SU-DHL-6 (cell line): ENCODE measurements around the gene OR11A1.

Source experiments
- H2AFZ ChIP-seq: fragments of 200-600 bp; sonication (generic); 2 replicates; pipeline ENCODE4 v1.6.1; 2014; ENCODE audit warnings: low read depth, mild to moderate bottlenecking, moderate library complexity, mixed read lengths, antibody characterized with exemption, low read length; ENCODE audit not compliant: severe bottlenecking
- H3F3A ChIP-seq: fragments of 200-600 bp; shearing (Covaris generic); 2 replicates; pipeline ENCODE4 v1.6.0; 2016; ENCODE audit warnings: antibody characterized with exemption, mild to moderate bottlenecking; ENCODE audit not compliant: insufficient read depth
- H3K27ac ChIP-seq: fragments of 200-600 bp; sonication (generic); 2 replicates; pipeline ENCODE4 v1.5.1; 2016; ENCODE audit warnings: low read depth, mild to moderate bottlenecking, low read length, moderate library complexity, mixed read lengths
- H3K27me3 ChIP-seq: fragments of 200-600 bp; sonication (generic), shearing (Covaris generic); 2 replicates; pipeline ENCODE4 v1.6.0; 2014; ENCODE audit warnings: mild to moderate bottlenecking, low read length
- H3K36me3 ChIP-seq: fragments of 200-600 bp; sonication (generic); 2 replicates; pipeline ENCODE4 v1.6.1; 2014; ENCODE audit warnings: mild to moderate bottlenecking, low read length, mixed read lengths
- H3K4me2 ChIP-seq: fragments of 300-600, 200-600 bp; shearing (Covaris generic), sonication (generic); 2 replicates; pipeline ENCODE4 v1.6.0; 2014; ENCODE audit warnings: low read length, low read depth, mild to moderate bottlenecking; ENCODE audit not compliant: poor library complexity, severe bottlenecking
- H3K4me3 ChIP-seq: fragments of 200-600 bp; sonication (generic); 2 replicates; pipeline ENCODE4 v1.5.1; 2014; ENCODE audit warnings: antibody characterized with exemption, low read length, mild to moderate bottlenecking, mixed read lengths; ENCODE audit not compliant: insufficient read depth, poor library complexity, severe bottlenecking
- H3K79me2 ChIP-seq: fragments of 200-600 bp; sonication (generic); 2 replicates; pipeline ENCODE4 v1.6.1; 2014; ENCODE audit warnings: mild to moderate bottlenecking, low read length, moderate library complexity; ENCODE audit not compliant: insufficient read depth
- H3K9ac ChIP-seq: fragments of 200-600 bp; sonication (generic); 2 replicates; pipeline ENCODE4 v1.7.0; 2014; ENCODE audit warnings: mild to moderate bottlenecking, low read length
- H3K9me2 ChIP-seq: fragments of 200-600 bp; sonication (generic); replicated peaks from 2 replicates; pipeline ENCODE4 v1.6.1; 2014; ENCODE audit warnings: low read length; ENCODE audit not compliant: insufficient read depth
- H3K9me3 ChIP-seq: fragments of 200-600 bp; sonication (generic); 2 replicates; pipeline ENCODE4 v1.6.1; 2014; ENCODE audit warnings: low read length, mixed read lengths; ENCODE audit not compliant: insufficient read depth
- H4K20me1 ChIP-seq: fragments of 200-600 bp; sonication (generic); 2 replicates; pipeline ENCODE4 v1.6.1; 2014; ENCODE audit warnings: low read depth, mild to moderate bottlenecking, antibody characterized with exemption, low read length, moderate library complexity, mixed read lengths
- EZH2phosphoT487 ChIP-seq: fragments of 200-600 bp; sonication (generic), shearing (Covaris generic); conservative IDR thresholded peaks from 2 replicates; pipeline ENCODE4 v1.6.1; 2018; ENCODE audit warnings: mild to moderate bottlenecking, antibody characterized with exemption, low read length, moderate library complexity, mixed read lengths
- TF ChIP-seq, protein P1 (sequence below): fragments of 200-600 bp; sonication (generic); IDR thresholded peaks from one replicate; pipeline ENCODE4 v1.5.1; 2017; ENCODE audit warnings: antibody characterized with exemption, mild to moderate bottlenecking, low read length, moderate library complexity; ENCODE audit not compliant: insufficient read depth, poor library complexity, severe bottlenecking

The OR11A1 gene

DNA sequence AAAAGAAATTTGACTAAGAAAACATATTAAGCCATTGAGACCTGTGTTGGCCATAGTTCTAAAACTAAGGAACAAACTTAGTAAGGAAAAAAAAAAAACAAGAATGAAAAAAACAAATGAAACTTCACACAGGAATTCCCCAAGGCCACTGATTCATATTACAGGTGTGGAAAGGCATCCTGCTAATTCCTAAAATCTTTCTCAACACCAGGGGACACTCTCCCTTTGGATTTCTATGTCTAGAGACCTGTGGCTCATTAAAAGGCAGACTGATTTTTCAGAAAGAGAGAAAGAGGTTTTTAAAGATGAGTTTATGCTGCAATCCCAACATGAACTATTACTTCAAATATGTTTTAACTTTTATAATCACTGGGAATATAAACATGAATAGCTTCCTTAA is 42.3 kb downstream of the OR11A1 start, which contains the start of gene OR12D1:
TSS of gene OR12D1 (plus strand) at position 341 of the 400 bp plus-strand sequence.
- H3K27ac ChIP-seq: no peak within 1 kb of the TSS
- no peaks in the 10 kb centered on the region for H3F3A ChIP-seq
- H3K36me3 ChIP-seq: no peaks in the 10 kb centered on the region
- H4K20me1 ChIP-seq: no peaks in the 10 kb centered on the region
- no peaks in the 10 kb centered on the region for H3K27me3 ChIP-seq
- H3K9me3 ChIP-seq: no peaks in the 10 kb centered on the region
- no peak within 1 kb of the TSS for H3K4me3 ChIP-seq
- no peak within 1 kb of the TSS for H2AFZ ChIP-seq
- no peak within 1 kb of the TSS for H3K4me2 ChIP-seq
- no peaks in the 10 kb centered on the region for H3K79me2 ChIP-seq
- TF ChIP-seq, protein P1, sequence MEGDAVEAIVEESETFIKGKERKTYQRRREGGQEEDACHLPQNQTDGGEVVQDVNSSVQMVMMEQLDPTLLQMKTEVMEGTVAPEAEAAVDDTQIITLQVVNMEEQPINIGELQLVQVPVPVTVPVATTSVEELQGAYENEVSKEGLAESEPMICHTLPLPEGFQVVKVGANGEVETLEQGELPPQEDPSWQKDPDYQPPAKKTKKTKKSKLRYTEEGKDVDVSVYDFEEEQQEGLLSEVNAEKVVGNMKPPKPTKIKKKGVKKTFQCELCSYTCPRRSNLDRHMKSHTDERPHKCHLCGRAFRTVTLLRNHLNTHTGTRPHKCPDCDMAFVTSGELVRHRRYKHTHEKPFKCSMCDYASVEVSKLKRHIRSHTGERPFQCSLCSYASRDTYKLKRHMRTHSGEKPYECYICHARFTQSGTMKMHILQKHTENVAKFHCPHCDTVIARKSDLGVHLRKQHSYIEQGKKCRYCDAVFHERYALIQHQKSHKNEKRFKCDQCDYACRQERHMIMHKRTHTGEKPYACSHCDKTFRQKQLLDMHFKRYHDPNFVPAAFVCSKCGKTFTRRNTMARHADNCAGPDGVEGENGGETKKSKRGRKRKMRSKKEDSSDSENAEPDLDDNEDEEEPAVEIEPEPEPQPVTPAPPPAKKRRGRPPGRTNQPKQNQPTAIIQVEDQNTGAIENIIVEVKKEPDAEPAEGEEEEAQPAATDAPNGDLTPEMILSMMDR: no peak
- no peak for TF ChIP-seq EZH2phosphoT487
- H3K9ac ChIP-seq: no peak within 1 kb of the TSS
- no peaks in the 10 kb centered on the region; the same call in 1 of the 2 replicates for H3K9me2 ChIP-seq

DNA sequence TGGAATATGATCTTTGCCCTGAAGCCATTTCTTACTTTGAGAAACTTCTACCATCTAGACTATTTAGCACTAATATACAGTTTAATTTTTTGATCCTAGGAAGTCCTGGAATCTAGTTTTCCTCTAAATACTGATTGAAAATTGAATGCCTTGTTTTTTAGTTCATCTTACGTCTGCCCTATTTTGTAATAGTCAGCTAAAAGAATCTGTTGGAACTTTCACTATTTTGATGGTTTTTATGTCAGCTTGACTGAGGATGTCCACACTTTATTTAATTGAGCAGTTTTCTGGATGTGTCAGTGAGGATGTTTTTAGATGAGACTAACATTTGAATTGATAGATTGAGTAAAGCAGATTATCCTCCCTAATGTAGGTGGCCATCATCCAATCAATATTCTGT is 53.1 kb downstream of the OR11A1 start:
- Histone ChIP-seq H3K9ac (no peak overlapping the region), H3K9me2 (no peaks in the 10 kb centered on the region), H2AFZ (no peak overlapping the region), H3K79me2 (no peaks in the 10 kb centered on the region), H3K27ac (no peak overlapping the region), H3F3A (no peaks in the 10 kb centered on the region), H3K36me3 (no peaks in the 10 kb centered on the region), H3K9me3 (no peaks in the 10 kb centered on the region), H4K20me1 (no peaks in the 10 kb centered on the region), H3K27me3 (no peaks in the 10 kb centered on the region), H3K4me3 (no peak overlapping the region), H3K4me2 (no peak overlapping the region)
- TF ChIP-seq, protein P1: no peak
- TF ChIP-seq EZH2phosphoT487: no peak

DNA sequence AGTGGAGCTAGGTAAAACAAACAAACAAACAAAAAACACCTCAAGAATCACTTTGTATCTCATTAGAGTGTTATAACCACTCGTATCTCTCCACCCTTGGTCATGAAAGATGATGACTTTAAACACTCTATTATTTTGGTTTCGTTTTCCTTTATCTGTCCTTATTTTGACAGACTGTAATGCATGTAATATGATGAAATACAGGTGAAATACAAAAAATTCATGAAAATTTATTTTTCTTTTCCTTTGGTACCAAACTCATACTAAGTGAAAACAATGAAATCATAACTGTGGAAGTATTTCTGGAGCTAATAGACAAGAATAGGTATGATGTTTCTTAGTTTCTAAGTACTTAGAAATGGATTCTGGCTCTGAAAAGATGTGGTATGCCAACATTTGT is 57.3 kb downstream of the OR11A1 start:
- H3K27me3 ChIP-seq: no peaks in the 10 kb centered on the region; the same call in 1 of the 2 replicates
- H3K9me3 ChIP-seq: no peaks in the 10 kb centered on the region
- H3F3A ChIP-seq: no peaks in the 10 kb centered on the region
- H3K4me2 ChIP-seq: no peak overlapping the region
- TF ChIP-seq EZH2phosphoT487: no peak
- TF ChIP-seq, protein P1: no peak
- no peak overlapping the region for H3K9ac ChIP-seq
- H4K20me1 ChIP-seq: no peaks in the 10 kb centered on the region; the same call in 1 of the 2 replicates
- H3K36me3 ChIP-seq: no peaks in the 10 kb centered on the region
- H2AFZ ChIP-seq: no peak overlapping the region
- H3K79me2 ChIP-seq: no peaks in the 10 kb centered on the region
- no peak overlapping the region for H3K27ac ChIP-seq
- H3K9me2 ChIP-seq: no peaks in the 10 kb centered on the region
- no peak overlapping the region for H3K4me3 ChIP-seq
